H9 (cell line): ENCODE data around the gene DOCK2. TPM values are rescaled to one million over a fixed set of nuclear protein-coding genes. Genes with fewer than 3 reads are reported as not detected.

Experiments
- DNase-seq: peaks from one replicate; pipeline ENCODE4 v3.0.0-alpha.2; 2017
- H2AFZ ChIP-seq: one replicate; pipeline ENCODE4 v1.6.1; 2013; ENCODE audit warnings: mild to moderate bottlenecking, low read length, control low read depth, moderate library complexity
- H2AK5ac ChIP-seq: 2 replicates; pipeline ENCODE4 v1.6.1; 2013; ENCODE audit warnings: low read length, control low read depth, mixed read lengths; ENCODE audit not compliant: insufficient read length
- H2BK120ac ChIP-seq: one replicate; pipeline ENCODE4 v1.6.1; 2013; ENCODE audit warnings: low read depth, mild to moderate bottlenecking, low read length, control low read depth, inconsistent platforms; ENCODE audit not compliant: poor library complexity, severe bottlenecking
- H2BK12ac ChIP-seq: 2 replicates; pipeline ENCODE4 v1.6.1; 2013; ENCODE audit warnings: low read length, control low read depth, mixed read lengths, low read depth; ENCODE audit not compliant: insufficient read length
- H2BK15ac ChIP-seq: 2 replicates; pipeline ENCODE4 v1.6.1; 2013; ENCODE audit warnings: low read depth, low read length, control low read depth
- H2BK20ac ChIP-seq: one replicate; pipeline ENCODE4 v1.6.1; 2013; ENCODE audit warnings: low read depth, mild to moderate bottlenecking, low read length, control low read depth, inconsistent platforms; ENCODE audit not compliant: poor library complexity, severe bottlenecking
- H2BK5ac ChIP-seq: 2 replicates; pipeline ENCODE4 v1.6.1; 2013; ENCODE audit warnings: low read length, control low read depth, mixed read lengths; ENCODE audit not compliant: insufficient read length
- H3K14ac ChIP-seq: 2 replicates; pipeline ENCODE4 v1.6.1; 2013; ENCODE audit warnings: low read length, control low read depth; ENCODE audit not compliant: insufficient read depth
- H3K18ac ChIP-seq: 2 replicates; pipeline ENCODE4 v1.6.1; 2013; ENCODE audit warnings: low read depth, mild to moderate bottlenecking, mixed read lengths, low read length, control low read depth; ENCODE audit not compliant: insufficient read length
- H3K23ac ChIP-seq: 2 replicates; pipeline ENCODE4 v1.6.1; 2013; ENCODE audit warnings: low read length, control low read depth, mixed read lengths, low read depth; ENCODE audit not compliant: insufficient read length
- H3K23me2 ChIP-seq: 2 replicates; pipeline ENCODE4 v1.6.1; 2013; ENCODE audit warnings: low read depth, mild to moderate bottlenecking, mixed read lengths, low read length, control low read depth; ENCODE audit not compliant: insufficient read length, poor library complexity, severe bottlenecking
- H3K27ac ChIP-seq: 2 replicates; pipeline ENCODE4 v1.5.1; 2013; ENCODE audit warnings: low read length, control low read depth, mixed read lengths, low read depth; ENCODE audit not compliant: insufficient read length
- H3K27me3 ChIP-seq: 2 replicates; pipeline ENCODE4 v1.6.1; 2013; ENCODE audit warnings: low read length, control low read depth, inconsistent platforms; ENCODE audit not compliant: insufficient read depth
- H3K4ac ChIP-seq: 2 replicates; pipeline ENCODE4 v1.6.1; 2013; ENCODE audit warnings: low read depth, mild to moderate bottlenecking, control low read depth, inconsistent platforms, low read length, moderate library complexity
- H3K4me1 ChIP-seq: 2 replicates; pipeline ENCODE4 v1.6.1; 2013; ENCODE audit warnings: low read length, control low read depth, inconsistent platforms; ENCODE audit not compliant: insufficient read depth
- H3K4me2 ChIP-seq: 2 replicates; pipeline ENCODE4 v1.6.1; 2013; ENCODE audit warnings: low read length, control low read depth, mixed read lengths; ENCODE audit not compliant: insufficient read length, insufficient read depth
- H3K56ac ChIP-seq: 2 replicates; pipeline ENCODE4 v1.6.1; 2013; ENCODE audit warnings: low read depth, mild to moderate bottlenecking, mixed read lengths, low read length, control low read depth; ENCODE audit not compliant: insufficient read length
- H3K79me1 ChIP-seq: 2 replicates; pipeline ENCODE4 v1.6.1; 2013; ENCODE audit warnings: low read depth, mild to moderate bottlenecking, moderate library complexity, low read length, control low read depth, inconsistent platforms; ENCODE audit not compliant: insufficient read depth, poor library complexity, severe bottlenecking
- H3K79me2 ChIP-seq: 2 replicates; pipeline ENCODE4 v1.6.1; 2013; ENCODE audit warnings: low read length, control low read depth, inconsistent platforms; ENCODE audit not compliant: insufficient read depth
- H3K9ac ChIP-seq: 2 replicates; pipeline ENCODE4 v1.6.1; 2013; ENCODE audit warnings: low read length, control low read depth, mixed read lengths; ENCODE audit not compliant: insufficient read length; ENCODE audit errors: extremely low read depth
- H3K9me3 ChIP-seq: one replicate; pipeline ENCODE4 v1.6.1; 2013; ENCODE audit warnings: low read depth, low read length, inconsistent platforms; ENCODE audit not compliant: control insufficient read depth
- H3T11ph ChIP-seq: one replicate; pipeline ENCODE4 v1.6.1; 2013; ENCODE audit warnings: mild to moderate bottlenecking, low read length, control low read depth, inconsistent platforms
- H4K20me1 ChIP-seq: one replicate; pipeline ENCODE4 v1.6.1; 2013; ENCODE audit not compliant: control insufficient read depth, insufficient read length, insufficient read depth
- H4K5ac ChIP-seq: 2 replicates; pipeline ENCODE4 v1.6.1; 2013; ENCODE audit warnings: low read depth, mild to moderate bottlenecking, mixed read lengths, low read length, control low read depth; ENCODE audit not compliant: insufficient read length
- H4K8ac ChIP-seq: replicated peaks from 2 replicates; pipeline ENCODE4 v1.6.1; 2013; ENCODE audit warnings: low read length, control low read depth, mixed read lengths, low read depth; ENCODE audit not compliant: insufficient read length
- H4K91ac ChIP-seq: 2 replicates; pipeline ENCODE4 v1.6.1; 2013; ENCODE audit warnings: low read depth, mild to moderate bottlenecking, moderate library complexity, mixed read lengths, low read length, control low read depth; ENCODE audit not compliant: insufficient read length
- H3K27ac Mint-ChIP-seq, 3 experiments: 2 replicates in 2 of 3; 3 replicates in 1 of 3; pipeline ENCODE4 v1.8.0; 2020 to 2021; ENCODE audit warnings: mixed read lengths in 3 of 3, mild to moderate bottlenecking in 1 of 3, moderate library complexity in 1 of 3
- H3K27me3 Mint-ChIP-seq: 2 replicates; pipeline ENCODE4 v1.8.0; 2021; ENCODE audit warnings: low read depth, mild to moderate bottlenecking, moderate library complexity, mixed read lengths
- H3K36me3 Mint-ChIP-seq, 3 experiments: 2 replicates in 2 of 3; 3 replicates in 1 of 3; pipeline ENCODE4 v1.8.0; 2020 to 2021; ENCODE audit warnings: low read depth in 3 of 3, mixed read lengths in 3 of 3; ENCODE audit not compliant: insufficient read depth in 1 of 3
- H3K4me1 Mint-ChIP-seq, 2 experiments: 2 replicates each; pipeline ENCODE4 v1.8.0; 2020; ENCODE audit warnings: mixed read lengths in 2 of 2
- H3K4me3 Mint-ChIP-seq, 2 experiments: 2 replicates in 1 of 2; 3 replicates in 1 of 2; pipeline ENCODE4 v1.8.0; 2020 to 2021; ENCODE audit warnings: mild to moderate bottlenecking in 2 of 2, mixed read lengths in 2 of 2, moderate library complexity in 1 of 2
- H3K9me3 Mint-ChIP-seq, 2 experiments: 2 replicates in 1 of 2; 3 replicates in 1 of 2; pipeline ENCODE4 v1.8.0; 2020; ENCODE audit warnings: mild to moderate bottlenecking in 2 of 2, mixed read lengths in 2 of 2, moderate library complexity in 1 of 2
- WGBS: extraction: QIAGEN DNeasy Blood & Tissue Kit; methylation state at CpG from one replicate; pipeline ENCODE4 v1.1.7; 2013; ENCODE audit warnings: missing lambda C conversion rate, low lambda C conversion rate, mixed read lengths; ENCODE audit not compliant: insufficient read length; ENCODE audit errors: extremely low coverage; 5-methylcytosine and 5-hydroxymethylcytosine counted together
- total RNA-seq: library from RNA; stranded (reverse); gene quantifications from 2 replicates; pipeline ENCODE4 v1.2.1, GENCODE V29; 2021
- TF ChIP-seq, protein P1 (sequence below): fragments of 200-600 bp; sonication (generic); conservative IDR thresholded peaks from 3 replicates; pipeline ENCODE4 v1.8.0; 2021; ENCODE audit warnings: antibody characterized with exemption, mild to moderate bottlenecking

DOCK2 gene
- total RNA-seq, 1 experiment from 2014 or later, result 7.8 TPM

DNA sequence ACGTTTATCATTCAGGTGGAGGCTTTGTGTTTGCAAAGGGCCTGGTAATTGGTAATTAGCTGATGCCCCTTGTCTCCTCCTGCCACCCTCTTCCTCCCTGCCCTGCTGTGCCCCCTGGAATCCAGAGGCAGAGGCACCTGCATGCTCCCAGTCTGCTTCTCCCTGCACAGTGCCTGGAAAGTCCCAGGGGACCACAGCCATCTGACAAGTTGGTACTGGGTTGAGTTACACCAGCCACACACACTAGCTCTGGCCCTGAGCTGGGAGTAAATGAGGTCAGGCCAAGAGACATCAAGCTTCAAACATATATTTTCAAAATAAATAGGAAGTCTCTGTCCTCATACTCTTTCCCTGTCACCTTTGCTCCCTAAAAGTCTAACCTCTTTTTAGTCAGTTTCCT, 286.9 kb downstream of the DOCK2 start:
- H2AK5ac ChIP-seq, result no peak overlapping the region
- H3K4me3 Mint-ChIP-seq, result no peak overlapping the region
- H3K27ac Mint-ChIP-seq, result no peak overlapping the region
- H4K5ac ChIP-seq, result no peak overlapping the region
- no peak overlapping the region for H2BK12ac ChIP-seq
- H3T11ph ChIP-seq, result no peak overlapping the region
- TF ChIP-seq, protein P1, sequence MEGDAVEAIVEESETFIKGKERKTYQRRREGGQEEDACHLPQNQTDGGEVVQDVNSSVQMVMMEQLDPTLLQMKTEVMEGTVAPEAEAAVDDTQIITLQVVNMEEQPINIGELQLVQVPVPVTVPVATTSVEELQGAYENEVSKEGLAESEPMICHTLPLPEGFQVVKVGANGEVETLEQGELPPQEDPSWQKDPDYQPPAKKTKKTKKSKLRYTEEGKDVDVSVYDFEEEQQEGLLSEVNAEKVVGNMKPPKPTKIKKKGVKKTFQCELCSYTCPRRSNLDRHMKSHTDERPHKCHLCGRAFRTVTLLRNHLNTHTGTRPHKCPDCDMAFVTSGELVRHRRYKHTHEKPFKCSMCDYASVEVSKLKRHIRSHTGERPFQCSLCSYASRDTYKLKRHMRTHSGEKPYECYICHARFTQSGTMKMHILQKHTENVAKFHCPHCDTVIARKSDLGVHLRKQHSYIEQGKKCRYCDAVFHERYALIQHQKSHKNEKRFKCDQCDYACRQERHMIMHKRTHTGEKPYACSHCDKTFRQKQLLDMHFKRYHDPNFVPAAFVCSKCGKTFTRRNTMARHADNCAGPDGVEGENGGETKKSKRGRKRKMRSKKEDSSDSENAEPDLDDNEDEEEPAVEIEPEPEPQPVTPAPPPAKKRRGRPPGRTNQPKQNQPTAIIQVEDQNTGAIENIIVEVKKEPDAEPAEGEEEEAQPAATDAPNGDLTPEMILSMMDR, result no peak
- no peak overlapping the region for H3K23ac ChIP-seq
- no peak overlapping the region for H2AFZ ChIP-seq
- WGBS, result no CpG with 5 or more reads among the region's 1 CpG
- no peak overlapping the region for H3K14ac ChIP-seq
- H3K9me3 Mint-ChIP-seq, result no peaks in the 10 kb centered on the region
- no peak overlapping the region for H3K4ac ChIP-seq
- no peak overlapping the region for H3K9ac ChIP-seq
- H3K79me1 ChIP-seq, result no peaks in the 10 kb centered on the region
- no peak overlapping the region for H2BK5ac ChIP-seq
- no peak overlapping the region for H4K91ac ChIP-seq
- H4K20me1 ChIP-seq, result no peaks in the 10 kb centered on the region
- H3K18ac ChIP-seq, result no peak overlapping the region
- no peaks in the 10 kb centered on the region for H3K23me2 ChIP-seq
- H4K8ac ChIP-seq, result no peak overlapping the region
- H3K9me3 ChIP-seq, result no peaks in the 10 kb centered on the region
- DNase-seq, result no peak
- H3K56ac ChIP-seq, result no peak overlapping the region
- no peak overlapping the region for H3K4me2 ChIP-seq
- no peaks in the 10 kb centered on the region for H3K4me1 ChIP-seq
- H3K79me2 ChIP-seq, result no peaks in the 10 kb centered on the region
- H3K27me3 Mint-ChIP-seq, result no peaks in the 10 kb centered on the region
- H2BK15ac ChIP-seq, result no peak overlapping the region
- H2BK20ac ChIP-seq, result no peak overlapping the region
- peaks cover 9% of the 10 kb centered on the region in 2 experiments; a peak in 3 of 4 replicates for H3K4me1 Mint-ChIP-seq
- H3K36me3 Mint-ChIP-seq, result no peaks in the 10 kb centered on the region
- no peak overlapping the region for H3K27ac ChIP-seq
- no peaks in the 10 kb centered on the region for H3K27me3 ChIP-seq
- no peak overlapping the region for H2BK120ac ChIP-seq
